KBM-7 (cell line): ENCODE results near the gene PON3.

ENCODE experiments used
- DNase-seq: peaks from one replicate; pipeline ENCODE4 v3.0.0-alpha.2; 2015
- in situ Hi-C: fragments of 300-500 bp; cut with MboI; formaldehyde crosslinking; loops from 2 replicates; pipeline ENCODE4 v1.14.3; 2020; ENCODE audit warnings: low sequenced_read_pairs, low pct_unique_long_range_greater_than_20kb, mixed read lengths

The PON3 gene

DNA sequence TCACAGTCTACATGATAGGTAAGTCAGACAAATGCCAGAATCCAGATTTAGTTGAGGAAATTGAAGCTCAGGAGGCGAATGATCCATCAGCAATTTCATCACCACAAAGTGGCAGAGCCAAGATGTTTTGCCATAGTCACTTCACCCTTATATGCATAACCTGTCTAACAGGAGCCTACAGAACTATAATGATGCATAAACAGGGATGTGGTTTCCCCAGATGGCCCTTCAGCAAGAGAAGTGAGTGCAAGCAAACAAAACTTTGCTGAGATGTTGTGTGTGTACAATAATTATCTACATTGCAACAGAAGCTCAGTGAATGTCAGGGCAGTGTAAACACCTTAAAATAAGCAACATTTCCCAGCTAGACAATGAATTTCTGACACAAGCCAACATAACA, 28.6 kb downstream of the PON3 start:
- in situ Hi-C loops: no loop called here
- DNase-seq: no peak

- in situ Hi-C loops: no loop called here
- DNase-seq: no peak
Observed at GRCh38 chr7:95365151-95365550, 31.0 kb downstream of the PON3 start.

- in situ Hi-C loops: no loop called here
- no peak for DNase-seq
Observed at GRCh38 chr7:95357623-95358022, 38.6 kb downstream of the PON3 start.

- no peak for DNase-seq
- in situ Hi-C loops: no loop called here
Observed at GRCh38 chr7:95342642-95343307, 53.4 kb downstream of the PON3 start.

DNA sequence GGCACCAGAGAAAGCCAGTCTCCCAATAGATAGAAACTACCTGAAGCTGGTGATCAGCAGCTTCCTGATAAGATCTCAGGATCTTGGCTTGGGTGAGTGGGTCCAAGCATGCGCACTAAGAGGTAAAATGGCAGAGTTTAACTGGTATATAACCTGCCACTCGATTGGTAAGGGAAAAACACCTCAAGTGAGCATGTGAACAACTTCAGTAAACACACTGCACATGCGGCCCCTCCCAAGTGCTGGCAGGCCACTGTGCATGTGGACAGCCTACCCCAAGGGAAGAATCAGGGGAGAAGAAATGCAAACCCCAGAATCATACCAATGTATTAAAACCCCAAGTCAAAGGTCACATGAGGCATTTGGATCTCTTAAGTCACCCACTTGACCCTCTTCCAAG, 54.1 kb downstream of the PON3 start:
- no peak for DNase-seq
- in situ Hi-C loops: no loop called here

GRCh38 chr7:95340491-95340890, 55.7 kb downstream of the PON3 start:
- in situ Hi-C loops: no loop called here
- DNase-seq: no peak

GRCh38 chr7:95338832-95339231, 57.3 kb downstream of the PON3 start:
- in situ Hi-C loops: no loop called here

GRCh38 chr7:95335093-95335492, 61.1 kb downstream of the PON3 start:
- in situ Hi-C loops: no loop called here
- DNase-seq: no peak

More at GRCh38 chr7:95338832-95339231, 57.3 kb downstream of the PON3 start:
- no peak for DNase-seq

GRCh38 chr7:95334447-95334846, 61.7 kb downstream of the PON3 start:
- in situ Hi-C loops: no loop called here
- no peak for DNase-seq

- DNase-seq: no peak
- in situ Hi-C loops: no loop called here
Observed at GRCh38 chr7:95330961-95331337, 65.2 kb downstream of the PON3 start.

DNA sequence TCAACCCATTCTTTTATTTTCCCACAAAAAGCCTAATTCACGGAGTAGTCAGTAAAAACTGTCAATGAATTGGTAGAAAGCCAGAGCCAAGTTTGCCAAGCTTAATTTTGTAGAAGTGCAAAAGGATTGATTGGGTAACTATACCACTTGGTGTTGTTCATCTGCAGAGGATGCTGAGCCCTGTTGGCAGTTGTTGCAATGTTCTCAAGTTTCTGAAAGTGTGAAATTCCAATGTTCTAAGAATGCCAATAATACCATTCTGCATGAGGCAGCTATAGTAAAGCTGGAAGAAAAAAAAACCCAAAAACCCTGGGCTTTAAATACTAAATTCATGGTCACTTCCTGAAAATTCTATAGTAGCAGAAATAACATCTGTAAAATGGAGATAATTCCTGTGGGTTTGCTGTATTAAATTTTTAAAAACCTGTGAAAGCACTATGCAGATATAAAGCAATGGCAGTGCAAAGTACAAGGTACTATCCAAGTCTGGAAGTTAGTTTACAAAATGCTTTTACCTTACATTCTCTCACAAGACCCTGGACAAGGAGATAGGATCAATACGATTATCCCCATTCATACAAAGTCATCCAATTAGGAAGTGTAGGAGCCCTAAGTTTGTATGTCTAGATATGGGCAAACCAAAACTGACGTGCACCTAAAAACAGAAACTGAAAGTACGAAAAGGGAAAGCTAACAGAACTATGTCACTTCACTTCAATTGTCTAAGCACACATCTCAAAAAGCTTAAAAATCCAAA, 65.8 kb downstream of the PON3 start:
- in situ Hi-C loops: no loop called here
- DNase-seq: peak; percentile 12

DNA sequence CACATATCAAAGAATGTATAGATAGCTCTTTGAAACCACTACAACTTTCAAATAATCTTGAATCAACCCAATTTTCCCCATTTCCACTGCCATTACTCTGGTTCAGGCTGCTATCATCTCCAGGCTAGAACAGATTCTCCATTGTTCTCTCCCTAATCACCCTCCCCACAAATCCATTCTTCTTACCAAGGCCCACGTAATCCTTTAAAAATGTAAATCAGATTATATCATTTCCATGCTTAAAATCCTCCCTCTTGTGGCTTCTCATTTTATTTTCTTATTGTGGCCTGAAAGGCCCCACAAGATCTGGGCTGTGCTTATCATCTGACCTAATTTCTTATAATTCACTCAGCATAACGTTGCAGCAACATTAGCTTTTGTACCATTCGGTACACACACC, 68.8 kb downstream of the PON3 start:
- in situ Hi-C loops: no loop called here
- no peak for DNase-seq

DNA sequence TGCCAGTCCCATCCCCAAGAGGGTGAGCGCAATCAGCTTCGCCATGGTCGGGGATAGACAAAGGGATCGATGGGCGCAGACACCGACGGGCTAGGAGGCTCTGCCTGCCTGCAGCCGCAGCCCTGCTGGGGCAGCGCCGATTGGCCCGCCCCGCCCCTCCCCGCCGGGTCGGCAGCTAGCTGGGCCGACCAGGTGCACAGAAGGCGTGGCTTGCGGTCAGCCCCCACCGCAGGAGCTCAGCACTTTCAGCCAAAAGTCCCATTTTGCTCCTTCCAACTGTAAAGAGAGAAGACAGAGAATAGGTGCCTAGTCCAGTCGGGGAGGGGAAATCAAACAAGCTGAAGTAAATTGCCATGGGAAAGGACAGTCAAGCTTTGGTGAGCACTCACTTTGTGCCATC, 71.7 kb downstream of the PON3 start, which contains the start of gene PON1:
Gene PON1 (minus strand): TSS at position 102 of the 400 bp plus-strand sequence. CDS start 57 bp downstream, at position 45.
- in situ Hi-C loops: no loop called here
- no peak for DNase-seq

GRCh38 chr7:95323410-95324129, 72.6 kb downstream of the PON3 start:
- in situ Hi-C loops: no loop called here
- DNase-seq: no peak

DNA sequence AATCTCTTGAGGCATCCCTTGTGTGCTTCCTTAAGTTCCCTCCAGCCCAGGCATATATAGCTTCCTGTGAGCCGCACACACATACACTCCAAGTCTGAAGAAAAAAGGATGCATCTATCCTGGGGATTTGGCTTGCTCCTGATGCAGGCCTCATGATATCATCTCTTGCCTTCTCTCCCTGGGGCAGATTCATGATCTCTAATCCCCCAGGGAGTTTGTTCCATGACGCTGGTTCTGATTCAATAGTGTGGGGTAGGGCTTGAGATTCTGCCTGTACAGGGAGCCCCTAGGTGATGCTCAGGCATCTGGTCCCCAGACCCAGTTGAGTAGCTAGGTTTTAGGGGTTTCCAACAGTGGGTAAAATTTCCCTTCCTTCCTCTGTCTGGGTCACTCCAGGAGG, 73.3 kb downstream of the PON3 start:
- DNase-seq: no peak
- in situ Hi-C loops: no loop called here

GRCh38 chr7:95322396-95322795, 73.8 kb downstream of the PON3 start:
- no peak for DNase-seq
- in situ Hi-C loops: no loop called here

GRCh38 chr7:95321720-95322119, 74.5 kb downstream of the PON3 start:
- no peak for DNase-seq
- in situ Hi-C loops: no loop called here

DNA sequence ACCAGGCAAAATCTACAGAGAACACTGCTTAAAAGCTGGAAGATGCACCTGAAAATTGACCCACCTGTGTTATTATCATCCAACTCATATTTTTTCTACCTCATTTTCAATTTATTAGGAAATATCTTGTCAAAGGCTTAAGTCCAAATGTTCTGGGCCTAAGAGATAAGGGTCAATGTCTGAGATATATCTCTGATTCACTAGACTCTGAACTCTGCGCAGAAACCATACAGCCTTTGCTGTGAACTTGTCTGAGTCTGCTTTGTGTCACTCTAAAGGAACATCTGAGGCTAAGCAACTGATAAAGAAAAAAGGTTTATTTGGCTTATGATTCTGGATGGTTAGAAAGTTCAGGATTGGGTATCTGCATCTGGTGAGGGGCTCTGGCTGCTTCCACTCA, 75.5 kb downstream of the PON3 start:
- DNase-seq: no peak
- in situ Hi-C loops: no loop called here

DNA sequence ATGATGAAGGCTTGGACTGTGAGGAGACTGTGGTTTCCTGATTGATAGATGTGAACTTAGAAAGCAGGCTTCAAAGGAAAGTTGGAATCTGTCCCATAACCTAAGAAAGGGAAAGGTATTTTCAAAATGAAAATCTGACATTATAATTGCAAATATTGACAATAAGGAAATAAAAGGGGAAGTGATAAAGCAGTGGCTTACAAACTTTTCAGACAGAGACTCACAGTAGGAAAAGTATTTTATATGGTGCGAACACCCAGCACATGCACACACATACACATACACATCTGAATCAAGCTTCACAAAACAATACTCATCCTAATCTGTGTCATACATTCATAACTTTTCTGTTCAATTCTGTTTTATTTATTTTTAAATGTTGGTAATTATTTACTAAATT, 76.6 kb downstream of the PON3 start:
- DNase-seq: no peak
- in situ Hi-C loops: no loop called here

- DNase-seq: no peak
- in situ Hi-C loops: no loop called here
Observed at GRCh38 chr7:95318501-95319100, 77.6 kb downstream of the PON3 start.
